Measurements from ENCODE around the gene IGFBP3.

IGFBP3 gene

GRCh38 chr7:45873355-45873754, 47.7 kb downstream of the IGFBP3 start:
- DNase-seq, result no peak

- no peak for DNase-seq
Observed at GRCh38 chr7:45873035-45873354, 48.1 kb downstream of the IGFBP3 start, which contains the start of gene CCDC201. CCDC201 (minus strand) TSS chr7:45873082; CDS start chr7:45873007, 75 bp downstream.

DNA sequence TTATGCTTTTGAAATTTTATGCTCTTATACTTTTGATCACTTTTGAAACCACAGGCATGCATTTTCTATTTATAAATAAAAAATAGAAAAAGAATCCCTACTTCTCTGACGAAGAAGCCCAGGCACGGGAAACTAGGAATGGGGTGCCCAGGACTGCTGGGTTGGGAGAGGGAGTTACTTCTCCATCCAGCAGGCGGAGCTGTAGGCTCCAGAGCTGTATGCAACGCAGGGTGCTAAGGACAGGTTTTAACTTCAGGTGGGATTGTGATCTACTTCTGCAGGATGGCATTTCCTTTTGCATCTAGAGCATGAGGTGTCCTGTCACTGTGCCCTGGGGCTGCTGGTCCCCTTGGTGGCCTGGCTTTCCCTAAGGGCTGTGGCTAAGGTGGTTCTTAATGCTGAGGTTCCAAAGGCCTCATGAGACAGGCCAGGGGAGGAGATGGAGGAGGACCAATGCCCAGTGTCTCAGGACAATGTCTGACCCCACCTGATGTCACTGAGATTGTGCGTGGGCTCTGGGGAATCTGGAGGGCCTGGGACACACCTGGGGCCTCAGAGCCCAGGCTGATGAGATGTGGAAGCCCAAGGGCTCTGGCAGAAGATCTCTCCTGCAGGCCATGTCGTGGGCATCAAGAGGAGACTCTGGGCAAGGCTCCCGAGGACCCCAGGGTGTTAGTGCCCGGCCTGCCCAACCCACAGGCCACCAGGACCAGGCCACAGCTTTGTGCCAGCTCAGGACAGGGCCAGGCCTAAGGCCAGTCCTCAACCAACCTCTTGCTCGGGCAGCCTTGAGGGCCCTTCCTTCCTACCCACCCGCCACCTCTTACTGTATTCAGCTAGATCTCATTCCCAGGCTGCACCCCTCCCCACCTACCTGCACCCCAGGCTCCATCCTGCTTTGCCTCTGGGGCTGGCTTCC, 48.7 kb downstream of the IGFBP3 start:
- DNase-seq, result no peak

DNA sequence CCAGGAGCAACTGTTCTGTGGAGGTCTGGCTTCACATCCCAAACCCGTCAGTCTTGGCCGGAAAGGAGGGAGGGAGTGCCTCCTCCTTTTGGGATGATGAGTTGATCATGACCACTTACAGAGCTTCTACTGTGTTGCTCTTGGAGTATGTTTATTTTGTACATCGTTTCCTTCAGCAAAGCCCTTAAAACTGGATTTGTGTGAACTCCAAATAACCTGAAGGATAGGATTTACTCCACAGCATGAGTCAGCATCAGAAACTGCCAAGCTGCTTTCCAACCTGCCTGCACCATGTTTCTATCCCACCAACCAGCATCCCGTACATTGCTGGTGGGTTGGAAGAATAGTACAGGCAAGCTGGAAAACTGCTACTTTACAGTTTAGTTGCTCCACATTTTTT, 51.6 kb downstream of the IGFBP3 start:
- no peak for DNase-seq

GRCh38 chr7:45867471-45867870, 53.6 kb downstream of the IGFBP3 start:
- no peak for DNase-seq

- DNase-seq, result no peak
Observed at GRCh38 chr7:45865594-45866410, 55.3 kb downstream of the IGFBP3 start.

- DNase-seq, result no peak
Observed at GRCh38 chr7:45863715-45864114, 57.4 kb downstream of the IGFBP3 start.
